ENCODE measurements around the gene NDNF.

DNA sequence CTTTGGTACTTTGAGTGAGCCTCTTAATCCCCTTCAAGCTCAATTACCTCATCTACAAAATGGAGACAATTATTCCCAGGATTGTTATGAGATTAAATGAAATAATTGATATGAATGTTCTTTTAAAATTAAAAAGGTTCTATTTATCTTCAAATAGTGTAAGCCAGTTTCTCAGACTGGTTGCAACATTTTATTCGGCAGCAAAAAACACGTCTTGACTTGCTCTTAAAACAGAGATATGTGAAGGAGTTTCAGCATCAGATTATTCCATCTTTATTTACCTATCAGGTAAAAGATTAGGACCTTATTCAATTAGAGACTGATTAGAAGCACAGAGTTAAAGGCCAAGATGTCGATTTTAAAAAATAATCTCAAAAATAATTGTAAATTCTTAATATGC is 10.5 kb downstream of the NDNF start:
- TF ChIP-seq, protein P1, sequence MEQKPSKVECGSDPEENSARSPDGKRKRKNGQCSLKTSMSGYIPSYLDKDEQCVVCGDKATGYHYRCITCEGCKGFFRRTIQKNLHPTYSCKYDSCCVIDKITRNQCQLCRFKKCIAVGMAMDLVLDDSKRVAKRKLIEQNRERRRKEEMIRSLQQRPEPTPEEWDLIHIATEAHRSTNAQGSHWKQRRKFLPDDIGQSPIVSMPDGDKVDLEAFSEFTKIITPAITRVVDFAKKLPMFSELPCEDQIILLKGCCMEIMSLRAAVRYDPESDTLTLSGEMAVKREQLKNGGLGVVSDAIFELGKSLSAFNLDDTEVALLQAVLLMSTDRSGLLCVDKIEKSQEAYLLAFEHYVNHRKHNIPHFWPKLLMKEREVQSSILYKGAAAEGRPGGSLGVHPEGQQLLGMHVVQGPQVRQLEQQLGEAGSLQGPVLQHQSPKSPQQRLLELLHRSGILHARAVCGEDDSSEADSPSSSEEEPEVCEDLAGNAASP (IDR thresholded peaks at IDR 0.05), result no peak
- TF ChIP-seq YY1 (IDR thresholded peaks at IDR 0.05; ENCODE audit: borderline replicate concordance in 1 of 3, control insufficient read depth in 1 of 3, extremely low read depth in 1 of 3, insufficient read depth in 3 of 3, insufficient read length in 1 of 3, insufficient replicate concordance in 2 of 3, low read depth in 1 of 3, low read length in 2 of 3) (no peak), ZFP36 (IDR thresholded peaks at IDR 0.05; ENCODE audit: low read depth, low read length, partially characterized antibody) (no peak)

All from K562 (cell line).